GM12801 (cell line): ENCODE results near the gene LAMB4.

Experiments used
- CTCF ChIP-seq: IDR thresholded peaks from one replicate; pipeline ENCODE4 v1.5.1; 2011; ENCODE audit warnings: control low read depth; ENCODE audit not compliant: insufficient read length; ENCODE audit errors: extremely low read depth

The LAMB4 gene

GRCh38 chr7:108024538-108024937, 105.6 kb downstream of the LAMB4 start:
- TF ChIP-seq CTCF = no peak

- no peak for TF ChIP-seq CTCF
Observed at GRCh38 chr7:108020585-108020984, 109.6 kb downstream of the LAMB4 start.

GRCh38 chr7:108018668-108019067, 111.5 kb downstream of the LAMB4 start:
- TF ChIP-seq CTCF = no peak

- TF ChIP-seq CTCF = no peak
Observed at GRCh38 chr7:108017776-108018151, 112.4 kb downstream of the LAMB4 start.

GRCh38 chr7:108016841-108017775, 113.1 kb downstream of the LAMB4 start:
- TF ChIP-seq CTCF = no peak

- no peak for TF ChIP-seq CTCF
Observed at GRCh38 chr7:108015740-108016139, 114.4 kb downstream of the LAMB4 start.

- no peak for TF ChIP-seq CTCF
Observed at GRCh38 chr7:108014747-108015682, 115.1 kb downstream of the LAMB4 start.
